Heart right ventricle (tissue), 16 donors: ENCODE measurements around the gene PDYN. TPM values are rescaled to one million over a fixed set of nuclear protein-coding genes. Genes with fewer than 3 reads are reported as not detected.
A peak's percentile ranks its signal among the peaks of the same experiment; 100 is the strongest.

ENCODE experiments used
- ATAC-seq, 8 donors: fragments of 200-7000 bp; cut with Tn5 transposase; one replicate each; pipeline ENCODE4 v1.9.1; 2020; ENCODE audit warnings: mild to moderate bottlenecking in 8 of 8, moderate library complexity in 8 of 8, moderate number of reproducible peaks in 1 of 8
- DNase-seq, 2 donors: peaks; one replicate each; pipeline ENCODE4 v3.0.0-alpha.2; 2020
- H3K27ac ChIP-seq, 10 donors: fragments of 200-600 bp; sonication (generic) in 2 of 10; one replicate each; pipeline versions ENCODE4 v1.5.0 to v1.8.0; 2020 to 2022; ENCODE audit warnings: mild to moderate bottlenecking in 3 of 10
- H3K27me3 ChIP-seq, 7 donors: fragments of 200-600 bp; one replicate each; pipeline ENCODE4 v1.8.0; 2021 to 2022; ENCODE audit warnings: mild to moderate bottlenecking in 2 of 7
- H3K36me3 ChIP-seq, 9 donors: fragments of 200-600 bp; sonication (generic) in 1 of 9; one replicate each; pipeline versions ENCODE4 v1.5.0 to v1.8.0; 2020 to 2022; ENCODE audit warnings: mild to moderate bottlenecking in 2 of 9
- H3K4me1 ChIP-seq, 9 donors: fragments of 200-600 bp; sonication (generic) in 1 of 9; one replicate each; pipeline versions ENCODE4 v1.5.0 to v1.8.0; 2020 to 2022; ENCODE audit warnings: mild to moderate bottlenecking in 4 of 9
- H3K4me3 ChIP-seq, 10 donors: fragments of 200-600 bp; sonication (generic) in 2 of 10; one replicate each; pipeline versions ENCODE4 v1.5.0 to v1.8.0; 2020 to 2022; ENCODE audit warnings: mild to moderate bottlenecking in 7 of 10, moderate library complexity in 2 of 10
- H3K9me3 ChIP-seq, 11 donors: fragments of 200-600 bp in 10 of 11; sonication (generic) in 2 of 11; one replicate each; pipeline versions ENCODE4 v1.5.0 to v1.8.0; 2013 to 2022; ENCODE audit warnings: mild to moderate bottlenecking in 2 of 11, control low read depth in 1 of 11, moderate library complexity in 1 of 11
- WGBS, 2 donors: extraction: QIAGEN DNeasy Blood & Tissue Kit; methylation state at CpG; one replicate each; pipeline ENCODE4 v1.1.7; 2013; ENCODE audit warnings: inconsistent platforms in 1 of 2; 5-methylcytosine and 5-hydroxymethylcytosine counted together
- intact Hi-C, 10 donors: fragments of 100-400 bp; cut with DNase I; formaldehyde crosslinking; loops; one replicate each; pipeline versions ENCODE4 v1.11.1 to v1.14.2; 2022
- polyA plus RNA-seq, 2 donors: library from polyadenylated mRNA; stranded (reverse); fragments of 200-250 nt; gene quantifications; one replicate each; pipeline ENCODE4 v1.2.3, GENCODE V29; 2013
- total RNA-seq, 10 donors: library from RNA; stranded (reverse); fragmentation: NEBNext Ultra II Directional in 3 of 10; extraction: Animal tissue kit (Norgen Biotek cat#: 25700) in 3 of 10; gene quantifications; one replicate each; pipeline versions ENCODE4 v1.2.1 to v1.2.4, GENCODE V29; 2021 to 2023
- TF ChIP-seq, protein P1 (sequence below), 9 donors: fragments of 200-600 bp; sonication (generic) in 2 of 9; IDR thresholded peaks; one replicate each; pipeline versions ENCODE4 v1.5.0 to v1.8.0; 2021 to 2022; ENCODE audit warnings: antibody characterized with exemption in 9 of 9, mild to moderate bottlenecking in 5 of 9, moderate library complexity in 1 of 9
- donor health status: Arrhythmogenic right ventricular cardiomyopathy.
- donor health status: ischemic (EF 13 %, LVEDD 7.1; RV severe dilation, severe dysfunction).
- donor health status: healthy with polysubstance abuse.
- donor health status: DM: no; HTN: yes; CAD: no.
- donor health status: DM: no; HTN: no; CAD: no.
- donor health status: ischemic (EF 25% LVEDD 6.9; RV normal size, moderate dysfunction).
- donor health status: ischemic (EF 25% LVEDD 5.7; RV mildly dilated, moderate dysfunction).
- donor health status: healthy.
- donor health status: DM: yes; HTN: yes; CAD: no.
- donor health status: Ischemic cardiomyopathy.
- donor health status: ischemic (EF 35%, LVEDD 5.7; RV mildly dilated, moderate dysfunction).
- donor health status: nonischemic (EF 11% LVEDD 7.7; RV severe dilation, severe dysfunction).
- donor health status: DM: yes; HTN: yes; CAD: no.
- donor health status: PGD.
- donor health status: ischemic (EF 29% LVEDD 5.4; RV normal size, mild dysfunction).
- donor health status: nonischemic (EF 23%, LVEDD 6.1; RV moderate dilation, normal function).

PDYN gene
- total and polyA plus RNA-seq, 12 donors, result not detected

- H3K27ac ChIP-seq, result no peak overlapping the region
- no peaks in the 10 kb centered on the region for H3K9me3 ChIP-seq
- H3K27me3 ChIP-seq, result peaks cover 0 to 33% (median 0%) of the 10 kb centered on the region in 7 donors
- no peaks in the 10 kb centered on the region for H3K36me3 ChIP-seq
- ATAC-seq, result no peak
- 83 to 88% methylated on average over 2 of the region's 2 CpGs for WGBS, 2 donors
- intact Hi-C loops, result no loop called here
- peaks cover 0 to 18% (median 0%) of the 10 kb centered on the region in 9 donors for H3K4me1 ChIP-seq
- no peak overlapping the region for H3K4me3 ChIP-seq
- no peak for DNase-seq
- TF ChIP-seq, protein P1, sequence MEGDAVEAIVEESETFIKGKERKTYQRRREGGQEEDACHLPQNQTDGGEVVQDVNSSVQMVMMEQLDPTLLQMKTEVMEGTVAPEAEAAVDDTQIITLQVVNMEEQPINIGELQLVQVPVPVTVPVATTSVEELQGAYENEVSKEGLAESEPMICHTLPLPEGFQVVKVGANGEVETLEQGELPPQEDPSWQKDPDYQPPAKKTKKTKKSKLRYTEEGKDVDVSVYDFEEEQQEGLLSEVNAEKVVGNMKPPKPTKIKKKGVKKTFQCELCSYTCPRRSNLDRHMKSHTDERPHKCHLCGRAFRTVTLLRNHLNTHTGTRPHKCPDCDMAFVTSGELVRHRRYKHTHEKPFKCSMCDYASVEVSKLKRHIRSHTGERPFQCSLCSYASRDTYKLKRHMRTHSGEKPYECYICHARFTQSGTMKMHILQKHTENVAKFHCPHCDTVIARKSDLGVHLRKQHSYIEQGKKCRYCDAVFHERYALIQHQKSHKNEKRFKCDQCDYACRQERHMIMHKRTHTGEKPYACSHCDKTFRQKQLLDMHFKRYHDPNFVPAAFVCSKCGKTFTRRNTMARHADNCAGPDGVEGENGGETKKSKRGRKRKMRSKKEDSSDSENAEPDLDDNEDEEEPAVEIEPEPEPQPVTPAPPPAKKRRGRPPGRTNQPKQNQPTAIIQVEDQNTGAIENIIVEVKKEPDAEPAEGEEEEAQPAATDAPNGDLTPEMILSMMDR (IDR thresholded peaks at IDR 0.05), result no peak
Observed at GRCh38 chr20:1958426-1958825, 35.4 kb downstream of the PDYN start.

GRCh38 chr20:1955217-1955616 is 38.6 kb downstream of the PDYN start:
- intact Hi-C loops, result no loop called here
- peaks cover 0 to 43% (median 0%) of the 10 kb centered on the region in 9 donors for H3K4me1 ChIP-seq

GRCh38 chr20:1953621-1954020 is 40.2 kb downstream of the PDYN start:
- Histone ChIP-seq H3K9me3 (no peaks in the 10 kb centered on the region), H3K4me1 (peaks cover 0 to 59% (median 0%) of the 10 kb centered on the region in 9 donors), H3K4me3 (no peak overlapping the region), H3K36me3 (no peaks in the 10 kb centered on the region), H3K27me3 (peaks cover 0 to 20% (median 0%) of the 10 kb centered on the region in 7 donors), H3K27ac (peak overlapping the region in 1 of 10 donors; percentile 54)
- no peak for ATAC-seq
- no peak for DNase-seq
- WGBS, 2 donors, result 94 to 97% methylated on average over 5 of the region's 5 CpGs
- intact Hi-C loops, result no loop called here
- TF ChIP-seq, protein P1 (IDR thresholded peaks at IDR 0.05), result no peak

More at GRCh38 chr20:1955217-1955616, 38.6 kb downstream of the PDYN start:
- TF ChIP-seq, protein P1 (IDR thresholded peaks at IDR 0.05), result no peak
- 49 to 55% methylated on average over 8 of the region's 8 CpGs for WGBS, 2 donors
- H3K27me3 ChIP-seq, result peaks cover 0 to 32% (median 0%) of the 10 kb centered on the region in 7 donors
- no peak for ATAC-seq
- H3K36me3 ChIP-seq, result no peaks in the 10 kb centered on the region
- H3K4me3 ChIP-seq, result no peak overlapping the region
- H3K27ac ChIP-seq, result no peak overlapping the region
- DNase-seq, result no peak
- no peaks in the 10 kb centered on the region for H3K9me3 ChIP-seq

GRCh38 chr20:1952737-1953530 is 40.9 kb downstream of the PDYN start:
- TF ChIP-seq, protein P1 (IDR thresholded peaks at IDR 0.05), result no peak
- H3K27me3 ChIP-seq, result peaks cover 0 to 19% (median 0%) of the 10 kb centered on the region in 7 donors
- no peaks in the 10 kb centered on the region for H3K9me3 ChIP-seq
- WGBS, 2 donors, result 77 to 81% methylated on average over 6 of the region's 6 CpGs
- ATAC-seq, result no peak
- intact Hi-C loops, result no loop called here
- H3K4me1 ChIP-seq, result peaks cover 0 to 63% (median 0%) of the 10 kb centered on the region in 9 donors
- no peak for DNase-seq
- no peak overlapping the region for H3K4me3 ChIP-seq
- H3K36me3 ChIP-seq, result no peaks in the 10 kb centered on the region
- peak overlapping the region in 1 of 10 donors; percentile 54 for H3K27ac ChIP-seq
